ENCODE results near the gene FKTN.

Gene FKTN

GRCh38 chr9:105678163-105678562 is 120.2 kb downstream of the FKTN start:
- no peak for DNase-seq (ENCODE audit: low read depth)

- DNase-seq (ENCODE audit: low read depth) = no peak
Measured at GRCh38 chr9:105678781-105679180, 120.8 kb downstream of the FKTN start.

- DNase-seq (ENCODE audit: low read depth) = no peak
Measured at GRCh38 chr9:105679257-105680022, 121.5 kb downstream of the FKTN start.

- DNase-seq (ENCODE audit: low read depth) = no peak
Measured at GRCh38 chr9:105681313-105681712, 123.4 kb downstream of the FKTN start.

GRCh38 chr9:105681724-105682123 is 123.8 kb downstream of the FKTN start:
- no peak for DNase-seq (ENCODE audit: low read depth)

- DNase-seq (ENCODE audit: low read depth) = no peak
Measured at GRCh38 chr9:105683688-105684275, 125.9 kb downstream of the FKTN start.

- DNase-seq (ENCODE audit: low read depth) = no peak
Measured at GRCh38 chr9:105686936-105687335, 129.0 kb downstream of the FKTN start.

Data from activated T-helper 1 cell treated with Interleukin-2 at 50 U/mL for 16 hours (primary cell).